ENCODE data around the gene ECEL1. TPM values are rescaled to one million over a fixed set of nuclear protein-coding genes. Genes with fewer than 3 reads are reported as not detected.
"Not testable (repeated sequence)": the region's sequence is repeated elsewhere in the genome, so short reads cannot be mapped to it uniquely, and the experiment has no call there.

Gene ECEL1
- total RNA-seq, 2 donors from 2014 or later = 0.52 to 2.8 TPM

- peak; percentile 74 for DNase-seq (ENCODE audit: low spot score)
Measured at GRCh38 chr2:232476791-232477190, 10.8 kb downstream of the ECEL1 start.

GRCh38 chr2:232476045-232476444, 11.6 kb downstream of the ECEL1 start:
- peak; percentile 46 for DNase-seq (ENCODE audit: low spot score)
- intact Hi-C loops (cut with DNase I) = no loop called here

More at GRCh38 chr2:232476791-232477190, 10.8 kb downstream of the ECEL1 start:
- intact Hi-C loops (cut with DNase I) = no loop called here

GRCh38 chr2:232473467-232473890, 14.2 kb downstream of the ECEL1 start:
- DNase-seq (ENCODE audit: low spot score) = no peak
- intact Hi-C loops (cut with DNase I) = no loop called here

GRCh38 chr2:232466221-232466620, 21.4 kb downstream of the ECEL1 start:
- no peak for DNase-seq (ENCODE audit: low spot score)
- intact Hi-C loops (cut with DNase I) = no loop called here

GRCh38 chr2:232465061-232465460, 22.6 kb downstream of the ECEL1 start:
- intact Hi-C loops (cut with DNase I) = no loop called here
- DNase-seq (ENCODE audit: low spot score) = peak; percentile 64

GRCh38 chr2:232464544-232464885, 23.1 kb downstream of the ECEL1 start:
- intact Hi-C loops (cut with DNase I) = no loop called here
- peak; percentile 61 for DNase-seq (ENCODE audit: low spot score)

GRCh38 chr2:232463701-232464543, 23.7 kb downstream of the ECEL1 start:
- intact Hi-C loops (cut with DNase I) = no loop called here

GRCh38 chr2:232460171-232460570, 27.5 kb downstream of the ECEL1 start:
- intact Hi-C loops (cut with DNase I) = no loop called here
- no peak for DNase-seq (ENCODE audit: low spot score)

More at GRCh38 chr2:232463701-232464543, 23.7 kb downstream of the ECEL1 start:
- DNase-seq (ENCODE audit: low spot score) = peak; percentile 63

GRCh38 chr2:232459419-232460035, 28.1 kb downstream of the ECEL1 start:
- DNase-seq (ENCODE audit: low spot score) = peak; percentile 55
- intact Hi-C loops (cut with DNase I) = no loop called here

GRCh38 chr2:232458661-232459418, 28.8 kb downstream of the ECEL1 start:
- intact Hi-C loops (cut with DNase I) = no loop called here
- peak; percentile 79 for DNase-seq (ENCODE audit: low spot score)

- intact Hi-C loops (cut with DNase I) = no loop called here
Measured at GRCh38 chr2:232458051-232458660, 29.5 kb downstream of the ECEL1 start.

GRCh38 chr2:232457121-232458011, 30.3 kb downstream of the ECEL1 start:
- peak; percentile 56 for DNase-seq (ENCODE audit: low spot score)
- intact Hi-C loops (cut with DNase I) = no loop called here

More at GRCh38 chr2:232458051-232458660, 29.5 kb downstream of the ECEL1 start:
- DNase-seq (ENCODE audit: low spot score) = no peak

- DNase-seq (ENCODE audit: low spot score) = peak; percentile 79
Measured at GRCh38 chr2:232456296-232457120, 31.1 kb downstream of the ECEL1 start.

GRCh38 chr2:232455426-232456255, 32.0 kb downstream of the ECEL1 start, which contains the start of gene ALPI:
TSS of gene ALPI (plus strand) at chr2:232456153. CDS start at chr2:232456200, 47 bp downstream.
- intact Hi-C loops (cut with DNase I) = no loop called here
- DNase-seq (ENCODE audit: low spot score) = peak; percentile 62

More at GRCh38 chr2:232456296-232457120, 31.1 kb downstream of the ECEL1 start:
- intact Hi-C loops (cut with DNase I) = no loop called here

- DNase-seq (ENCODE audit: low spot score) = peak; percentile 19
- intact Hi-C loops (cut with DNase I) = no loop called here
Measured at GRCh38 chr2:232454630-232455029, 33.0 kb downstream of the ECEL1 start.

- DNase-seq (ENCODE audit: low spot score) = peak; percentile 64
- intact Hi-C loops (cut with DNase I) = not testable (repeated sequence)
Measured at GRCh38 chr2:232451645-232452044, 36.0 kb downstream of the ECEL1 start.

GRCh38 chr2:232449964-232450363, 37.7 kb downstream of the ECEL1 start:
- peak; percentile 72 for DNase-seq (ENCODE audit: low spot score)
- intact Hi-C loops (cut with DNase I) = loop anchor here in 1 of 2 donors (10.0 kb wide), 1 partner anchor 75 kb away; the partner anchor contains the start of genes CHRND and PRSS56

Data from posterior vena cava (tissue), 2 donors.